ENCODE results near the gene RRP8. TPM values are rescaled to one million over a fixed set of nuclear protein-coding genes. Genes with fewer than 3 reads are reported as not detected.

RRP8 gene
- total RNA-seq, 1 experiment from 2014 or later: 16.0 TPM

- Histone ChIP-seq H3K56ac (ENCODE audit: insufficient read length, low read depth, low read length) (no peak overlapping the region), H2BK120ac (ENCODE audit: low read depth, low read length, poor library complexity, severe bottlenecking) (no peak overlapping the region), H4K5ac (ENCODE audit: insufficient read length, low read depth, low read length) (no peak overlapping the region), H3K4ac (ENCODE audit: low read depth, low read length) (no peak overlapping the region), H2BK5ac (ENCODE audit: insufficient read length, low read length) (no peak overlapping the region), H3K9ac (ENCODE audit: extremely low read depth, insufficient read length, low read length) (no peak overlapping the region), H3K14ac (ENCODE audit: insufficient read depth, low read length) (no peak overlapping the region), H3K9me3 (ENCODE audit: control insufficient read depth, low read depth, low read length) (no peaks in the 10 kb centered on the region), H3K23me2 (ENCODE audit: insufficient read length, low read depth, low read length, poor library complexity, severe bottlenecking) (peaks cover 20% of the 10 kb centered on the region), H4K91ac (ENCODE audit: insufficient read length, low read depth, low read length) (no peak overlapping the region), H2BK12ac (ENCODE audit: insufficient read length, low read depth, low read length) (no peak overlapping the region), H3K27ac (ENCODE audit: insufficient read length, low read depth, low read length) (no peak overlapping the region), H2BK15ac (ENCODE audit: low read depth, low read length) (no peak overlapping the region), H3K4me2 (ENCODE audit: insufficient read depth, insufficient read length, low read length) (no peak overlapping the region), H3K79me2 (ENCODE audit: insufficient read depth, low read length) (no peaks in the 10 kb centered on the region), H3K79me1 (ENCODE audit: insufficient read depth, low read depth, low read length, poor library complexity, severe bottlenecking) (no peaks in the 10 kb centered on the region), H4K20me1 (ENCODE audit: control insufficient read depth, insufficient read depth, insufficient read length) (no peaks in the 10 kb centered on the region), H3T11ph (ENCODE audit: low read length) (no peak overlapping the region), H2AK5ac (ENCODE audit: insufficient read length, low read length) (no peak overlapping the region), H3K18ac (ENCODE audit: insufficient read length, low read depth, low read length) (no peak overlapping the region), H3K23ac (ENCODE audit: insufficient read length, low read depth, low read length) (no peak overlapping the region), H3K4me1 (ENCODE audit: insufficient read depth, low read length) (no peaks in the 10 kb centered on the region), H2BK20ac (ENCODE audit: low read depth, low read length, poor library complexity, severe bottlenecking) (no peak overlapping the region), H3K27me3 (ENCODE audit: insufficient read depth, low read length) (no peaks in the 10 kb centered on the region), H2AFZ (ENCODE audit: low read length) (no peak overlapping the region), H4K8ac (replicated peaks; ENCODE audit: insufficient read length, low read depth, low read length) (no peak overlapping the region)
- no peaks in the 10 kb centered on the region; the same call in 1 of the 2 replicates for H3K27me3 Mint-ChIP-seq (ENCODE audit: low read depth)
- H3K4me1 Mint-ChIP-seq: peaks cover 9% of the 10 kb centered on the region in 2 experiments
- DNase-seq: no peak
- H3K9me3 Mint-ChIP-seq: no peaks in the 10 kb centered on the region
- WGBS (ENCODE audit: extremely low coverage, insufficient read length, low lambda C conversion rate): no CpG with 5 or more reads among the region's 2 CpGs
- H3K27ac Mint-ChIP-seq: no peak overlapping the region; a peak in 1 of 7 replicates
- peaks cover 21 to 39% (median 32%) of the 10 kb centered on the region in 3 experiments; a peak in 6 of 7 replicates for H3K36me3 Mint-ChIP-seq (ENCODE audit: insufficient read depth in 1 of 3, low read depth in 3 of 3)
- TF ChIP-seq CTCF (conservative IDR thresholded peaks at IDR 0.05): no peak
- H3K4me3 Mint-ChIP-seq: no peak overlapping the region
These were observed 11.0 kb upstream of the RRP8 start for GRCh38 chr11:6614446-6614845.
